ENCODE results near the gene NBEA. TPM values are rescaled to one million over a fixed set of nuclear protein-coding genes. Genes with fewer than 3 reads are reported as not detected.

The NBEA gene
- total RNA-seq, 1 experiment from 2014 or later = 4.1 TPM

- TF ChIP-seq ELF1 (IDR thresholded peaks at IDR 0.05; ENCODE audit: borderline replicate concordance, low read depth) (no peak), ZBTB33 (IDR thresholded peaks at IDR 0.05; ENCODE audit: extremely low read depth, insufficient replicate concordance, low read length) (no peak), MAX (IDR thresholded peaks at IDR 0.05) (no peak), CTCF (IDR thresholded peaks at IDR 0.05 in 2 of 3, conservative IDR thresholded peaks at IDR 0.05 in 1 of 3; ENCODE audit: borderline replicate concordance in 1 of 3, insufficient read depth in 1 of 3, low read depth in 2 of 3, low read length in 2 of 3) (no peak), ZFX (IDR thresholded peaks at IDR 0.05) (no peak)
- Histone ChIP-seq H3K27me3 (ENCODE audit: insufficient read depth, low read length) (no peaks in the 10 kb centered on the region), H2AFZ (ENCODE audit: low read depth, low read length, poor library complexity, severe bottlenecking) (no peak overlapping the region), H3K9me2 (ENCODE audit: insufficient read depth) (no peaks in the 10 kb centered on the region), H3K79me2 (ENCODE audit: insufficient read depth, low read length) (no peaks in the 10 kb centered on the region), H3K4me2 (ENCODE audit: low read length) (no peak overlapping the region), H3K4me1 (ENCODE audit: control insufficient read depth in 1 of 2, insufficient read depth in 2 of 2, low read length in 2 of 2) (no peaks in the 10 kb centered on the region), H3K4me3 (replicated peaks in 1 of 2; ENCODE audit: low read depth in 1 of 2, low read length in 2 of 2) (no peak overlapping the region), H3K27ac (ENCODE audit: low read depth, low read length) (no peak overlapping the region), H4K20me1 (ENCODE audit: insufficient read depth) (no peaks in the 10 kb centered on the region), H3K9ac (ENCODE audit: low read length) (no peak overlapping the region), H3K9me3 (ENCODE audit: control insufficient read depth in 1 of 2, insufficient read depth in 1 of 2, low read depth in 1 of 2, low read length in 2 of 2) (no peaks in the 10 kb centered on the region), H3K36me3 (ENCODE audit: control insufficient read depth in 1 of 2, insufficient read depth in 2 of 2, low read length in 2 of 2) (no peaks in the 10 kb centered on the region; a peak in 1 of 4 replicates)
- ChIA-PET RAD21 (ENCODE audit: low non-redundant PET in 1 of 2, low total read pairs in 2 of 2, uncharacterized antibody in 2 of 2, unreplicated experiment in 2 of 2) (no interaction called here), POLR2A (no interaction called here), CTCF (no interaction called here)
- intact Hi-C loops (cut with micrococcal nuclease) = no loop called here
- ATAC-seq (no peak), DNase-seq (ENCODE audit: low read depth, low spot score) (no peak)
- no TSS peak for BruUV-seq (replicated peaks)
Measured at GRCh38 chr13:35392768-35393167, 450.7 kb downstream of the NBEA start.
